NK-92 treated with Interleukin-12 subunit alpha and Interleukin-12 subunit beta, amount 100 ng/mL, for 24 hours (cell line): ENCODE data around the gene KNDC1.
"Not testable (repeated sequence)": the region's sequence is repeated elsewhere in the genome, so short reads cannot be mapped to it uniquely, and the experiment has no call there.

Experiments
- DNase-seq: peaks from one replicate; lab custom pipeline; 2025; lab: John Stamatoyannopoulos, UW

Gene KNDC1

DNA sequence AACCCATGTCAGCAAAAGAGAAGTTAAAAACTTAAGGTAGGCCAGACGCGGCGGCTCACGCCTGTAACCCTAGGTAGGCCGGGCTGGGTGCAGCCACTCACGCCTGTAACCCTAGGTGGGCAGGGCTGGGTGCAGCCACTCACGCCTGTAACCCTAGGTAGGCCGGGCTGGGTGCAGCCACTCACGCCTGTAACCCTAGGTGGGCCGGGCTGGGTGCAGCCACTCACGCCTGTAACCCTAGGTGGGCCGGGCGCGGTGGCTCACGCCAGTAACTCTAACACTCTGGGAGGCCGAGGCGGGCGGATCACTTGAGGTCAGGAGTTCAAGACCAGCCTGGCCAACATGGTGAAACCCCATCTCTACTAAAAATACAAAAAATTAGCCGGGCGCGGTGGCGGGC, 61.7 kb downstream of the KNDC1 start:
- DNase-seq, result not testable (repeated sequence)

- DNase-seq, result no peak
Observed at GRCh38 chr10:133224076-133224475, 64.1 kb downstream of the KNDC1 start.

GRCh38 chr10:133224756-133225372, 64.8 kb downstream of the KNDC1 start:
- no peak for DNase-seq

GRCh38 chr10:133225707-133226191, 65.7 kb downstream of the KNDC1 start:
- DNase-seq, result no peak

DNA sequence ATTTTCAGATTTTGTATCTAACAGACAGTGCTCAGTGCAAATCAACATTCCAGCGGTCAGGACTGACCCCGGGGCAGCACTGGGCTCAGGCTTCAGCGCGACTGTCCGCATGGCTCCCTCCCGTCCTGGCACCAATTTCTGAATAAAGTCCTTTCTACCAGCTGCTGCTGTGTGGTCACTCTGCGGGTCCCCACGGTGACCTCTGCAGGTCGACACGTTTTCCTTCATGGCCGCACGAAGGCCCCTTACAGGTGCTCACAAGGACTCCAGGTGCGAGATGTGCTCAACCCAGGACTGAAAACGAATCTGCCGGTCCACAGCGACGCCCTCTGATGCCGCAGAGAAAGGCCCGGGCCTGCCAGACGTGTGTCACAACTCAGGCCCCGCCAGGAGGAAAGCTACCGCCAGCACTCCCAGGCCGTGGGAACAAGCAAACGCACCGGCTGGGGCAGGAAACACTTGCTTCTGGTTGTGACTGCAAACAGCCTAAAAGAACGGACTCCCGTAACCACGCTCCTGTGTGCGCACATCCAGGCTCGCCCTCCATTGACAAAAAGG, 66.3 kb downstream of the KNDC1 start:
- DNase-seq, result no peak

DNA sequence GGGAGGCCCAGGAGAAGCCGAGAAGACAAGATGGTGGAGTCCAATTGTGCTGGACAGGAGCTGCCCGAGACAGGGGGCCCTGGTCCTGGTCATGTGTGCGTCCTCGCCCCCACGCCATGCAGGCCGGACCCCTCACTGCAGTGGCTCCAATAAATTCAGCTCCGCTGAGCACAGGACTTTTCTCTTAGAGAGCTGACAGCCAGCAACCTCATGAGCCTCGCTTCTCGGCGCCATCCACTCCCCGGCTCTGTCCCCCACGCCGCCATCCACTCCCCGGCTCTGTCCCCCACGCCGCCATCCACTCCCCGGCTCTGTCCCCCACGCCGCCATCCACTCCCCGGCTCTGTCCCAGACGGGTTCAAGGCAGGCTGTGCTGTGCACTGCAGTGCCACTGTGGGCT, 67.2 kb downstream of the KNDC1 start:
- DNase-seq, result no peak

GRCh38 chr10:133229265-133230043, 69.4 kb downstream of the KNDC1 start:
- no peak for DNase-seq

DNA sequence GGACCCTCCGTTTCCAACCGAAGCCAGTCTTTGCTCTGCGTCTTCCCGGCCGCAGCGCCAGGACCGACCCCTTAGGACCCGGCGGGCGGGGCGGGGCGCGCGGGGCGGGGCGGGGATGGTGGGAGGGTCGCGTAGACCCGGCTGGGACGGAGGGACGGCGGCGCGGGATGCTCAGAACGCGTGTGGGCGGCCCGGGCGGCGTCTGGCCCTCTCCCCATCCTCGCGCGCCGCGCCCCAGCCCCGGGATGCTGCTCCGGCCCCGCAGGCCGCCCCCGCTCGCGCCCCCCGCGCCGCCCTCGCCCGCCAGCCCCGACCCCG, 70.0 kb downstream of the KNDC1 start, which contains the start of gene UTF1:
Gene UTF1, plus strand, starts transcription at position 174 of the 318 bp plus-strand sequence. Its CDS starts 72 bp downstream, at position 246.
- no peak for DNase-seq

GRCh38 chr10:133230387-133231195, 70.6 kb downstream of the KNDC1 start:
- DNase-seq, result no peak

DNA sequence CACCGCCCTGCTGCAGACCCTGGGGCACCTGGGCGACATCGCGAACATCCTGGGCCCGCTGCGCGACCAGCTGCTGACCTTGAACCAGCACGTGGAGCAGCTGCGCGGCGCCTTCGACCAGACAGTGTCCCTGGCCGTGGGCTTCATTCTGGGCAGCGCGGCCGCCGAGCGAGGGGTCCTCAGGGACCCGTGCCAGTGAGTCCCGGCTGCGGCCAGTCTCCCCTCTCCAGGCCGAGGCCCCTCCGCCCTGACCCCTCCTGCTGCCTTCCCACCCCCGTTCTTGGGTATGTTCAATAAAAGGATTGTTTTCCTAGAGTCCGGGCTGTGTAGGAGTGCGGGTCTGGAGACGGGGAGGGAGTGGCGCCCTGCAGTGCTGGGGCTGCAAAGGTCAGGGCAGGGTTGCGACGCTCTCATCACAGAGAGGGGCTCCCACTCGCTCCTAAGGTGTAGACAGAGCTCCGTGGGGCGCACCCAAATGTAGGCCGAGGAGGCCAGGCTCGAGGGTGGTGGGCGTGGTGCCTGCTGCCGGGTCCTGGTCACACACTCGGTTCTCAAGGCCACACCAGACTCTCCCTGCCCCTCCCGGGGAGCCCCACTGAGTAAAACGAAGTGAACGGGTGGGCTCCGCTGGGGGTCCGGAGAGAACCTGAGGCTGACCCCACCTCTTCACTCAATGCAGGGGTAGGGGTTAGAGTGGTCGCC, 71.4 kb downstream of the KNDC1 start:
- no peak for DNase-seq

GRCh38 chr10:133231946-133232574, 72.0 kb downstream of the KNDC1 start:
- DNase-seq, result no peak

- not testable (repeated sequence) for DNase-seq
Observed at GRCh38 chr10:133234796-133235195, 74.8 kb downstream of the KNDC1 start.

GRCh38 chr10:133235265-133235855, 75.3 kb downstream of the KNDC1 start:
- no peak for DNase-seq

- no peak for DNase-seq
Observed at GRCh38 chr10:133235932-133236331, 75.9 kb downstream of the KNDC1 start.

DNA sequence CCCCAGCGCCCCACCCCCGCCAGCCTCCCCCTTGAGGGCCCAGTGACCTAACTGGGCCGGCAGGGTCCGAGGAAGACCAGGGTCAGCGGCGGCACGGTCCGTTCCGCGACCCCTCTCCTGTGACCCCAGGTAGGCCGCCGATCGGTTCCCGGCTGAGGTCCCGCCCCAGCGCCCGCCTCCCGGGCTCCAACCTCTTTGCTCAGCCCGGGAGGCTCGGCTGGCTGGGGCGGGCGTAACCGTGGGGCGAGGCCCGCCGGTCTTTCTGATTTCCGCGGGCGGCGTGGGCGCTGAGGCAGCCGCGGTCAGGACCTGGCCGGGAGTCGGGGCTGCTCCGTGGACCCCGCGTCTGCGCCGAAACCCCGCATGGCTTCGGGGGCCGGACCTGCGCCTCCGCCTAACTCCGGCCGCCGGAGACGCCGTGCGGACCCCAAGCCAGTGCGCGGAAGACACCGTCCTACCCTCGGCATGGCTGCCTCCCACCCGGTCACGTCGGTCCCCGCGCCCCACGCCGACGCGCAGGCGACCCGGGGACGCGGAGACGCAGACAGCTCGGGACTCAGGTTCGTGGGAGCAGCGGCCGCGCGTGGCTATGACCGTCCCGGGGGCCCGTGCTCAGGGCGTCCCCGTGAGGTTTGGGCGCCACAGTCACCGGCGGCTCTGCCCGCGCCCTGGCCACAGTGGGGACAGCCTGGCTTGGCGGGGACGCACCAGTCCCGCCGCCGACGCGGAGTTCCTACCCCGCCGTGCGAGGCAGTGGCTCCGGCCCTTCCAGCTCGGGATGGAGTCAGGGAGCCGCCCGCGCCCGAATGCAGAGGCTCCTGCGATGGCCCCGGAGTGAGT, 76.6 kb downstream of the KNDC1 start:
- DNase-seq, result no peak

GRCh38 chr10:133237241-133237587, 77.2 kb downstream of the KNDC1 start:
- DNase-seq, result no peak

DNA sequence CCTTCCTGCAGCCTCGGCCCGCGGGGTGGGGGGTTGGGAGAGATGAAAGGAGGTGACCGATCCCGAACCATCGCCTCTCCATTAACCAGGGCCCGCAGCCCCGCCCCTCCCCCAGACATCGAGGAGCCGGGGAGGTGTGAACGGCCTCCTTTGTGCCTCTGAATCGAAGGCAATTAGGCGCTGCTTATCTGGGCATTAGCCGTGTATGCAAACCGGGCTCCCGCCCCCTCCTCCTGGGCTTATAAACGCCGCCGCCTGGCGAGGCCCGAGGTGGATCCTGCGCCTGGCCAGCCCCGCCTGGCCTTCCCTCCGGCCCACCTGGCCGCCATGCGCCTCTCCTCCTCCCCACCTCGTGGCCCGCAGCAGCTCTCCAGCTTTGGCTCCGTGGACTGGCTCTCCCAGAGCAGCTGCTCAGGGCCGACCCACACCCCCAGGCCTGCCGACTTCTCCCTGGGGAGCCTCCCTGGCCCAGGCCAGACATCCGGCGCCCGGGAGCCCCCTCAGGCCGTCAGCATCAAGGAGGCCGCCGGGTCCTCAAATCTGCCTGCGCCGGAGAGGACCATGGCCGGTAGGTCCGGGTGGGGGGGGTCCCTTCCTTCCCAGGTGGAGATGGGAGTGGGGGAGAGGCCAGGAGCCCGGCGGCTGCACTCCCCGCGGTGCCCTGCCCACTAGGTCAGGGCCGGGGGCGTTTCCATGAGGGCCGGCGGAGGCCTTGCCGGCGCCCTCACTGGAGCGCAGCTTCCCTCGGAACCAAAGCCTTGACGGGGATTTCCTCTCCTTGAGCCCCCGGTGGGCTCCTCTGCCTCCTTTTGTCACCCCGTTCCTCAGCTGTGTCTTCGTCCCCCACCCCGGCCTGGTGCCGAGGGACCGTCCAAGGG, 77.8 kb downstream of the KNDC1 start, which contains the start of gene VENTX:
Gene VENTX, plus strand, starts transcription at position 268 of the 878 bp plus-strand sequence. Its CDS starts 60 bp downstream, at position 328.
- no peak for DNase-seq

DNA sequence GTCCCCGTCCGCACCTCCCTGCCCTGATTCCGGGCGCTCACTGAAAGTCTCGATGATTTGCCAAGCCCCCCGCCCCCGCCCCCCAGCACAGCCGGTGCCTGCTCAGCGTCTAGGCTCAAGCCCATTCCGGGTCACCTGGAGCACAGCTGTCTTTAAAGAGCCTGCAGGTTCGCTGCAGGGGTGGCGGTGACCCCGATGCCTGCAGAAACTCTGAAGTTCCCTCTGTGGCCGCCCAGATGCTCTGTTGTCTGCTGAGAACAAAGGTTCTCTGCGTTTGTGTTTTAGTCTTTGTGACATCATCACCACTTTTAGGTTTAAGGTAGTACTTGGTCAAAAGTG, 78.4 kb downstream of the KNDC1 start:
- no peak for DNase-seq

GRCh38 chr10:133239990-133240389, 80.0 kb downstream of the KNDC1 start:
- DNase-seq, result no peak
